ENCODE data around the gene CCDC70.

GRCh38 chr13:51839711-51840540 is 21.8 kb upstream of the CCDC70 start:
- TF ChIP-seq, protein P1, sequence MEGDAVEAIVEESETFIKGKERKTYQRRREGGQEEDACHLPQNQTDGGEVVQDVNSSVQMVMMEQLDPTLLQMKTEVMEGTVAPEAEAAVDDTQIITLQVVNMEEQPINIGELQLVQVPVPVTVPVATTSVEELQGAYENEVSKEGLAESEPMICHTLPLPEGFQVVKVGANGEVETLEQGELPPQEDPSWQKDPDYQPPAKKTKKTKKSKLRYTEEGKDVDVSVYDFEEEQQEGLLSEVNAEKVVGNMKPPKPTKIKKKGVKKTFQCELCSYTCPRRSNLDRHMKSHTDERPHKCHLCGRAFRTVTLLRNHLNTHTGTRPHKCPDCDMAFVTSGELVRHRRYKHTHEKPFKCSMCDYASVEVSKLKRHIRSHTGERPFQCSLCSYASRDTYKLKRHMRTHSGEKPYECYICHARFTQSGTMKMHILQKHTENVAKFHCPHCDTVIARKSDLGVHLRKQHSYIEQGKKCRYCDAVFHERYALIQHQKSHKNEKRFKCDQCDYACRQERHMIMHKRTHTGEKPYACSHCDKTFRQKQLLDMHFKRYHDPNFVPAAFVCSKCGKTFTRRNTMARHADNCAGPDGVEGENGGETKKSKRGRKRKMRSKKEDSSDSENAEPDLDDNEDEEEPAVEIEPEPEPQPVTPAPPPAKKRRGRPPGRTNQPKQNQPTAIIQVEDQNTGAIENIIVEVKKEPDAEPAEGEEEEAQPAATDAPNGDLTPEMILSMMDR (IDR thresholded peaks at IDR 0.05): no peak
- TF ChIP-seq ZFX (IDR thresholded peaks at IDR 0.05; ENCODE audit: borderline replicate concordance): no peak
